Mesothelial cell of epicardium (in vitro differentiated cells): Measurements from ENCODE around the gene WDR88. TPM values are rescaled to one million over a fixed set of nuclear protein-coding genes. Genes with fewer than 3 reads are reported as not detected.
"Not testable (repeated sequence)": the region's sequence is repeated elsewhere in the genome, so short reads cannot be mapped to it uniquely, and the experiment has no call there.

Source experiments
- DNase-seq, 2 experiments: peaks; one replicate each; pipeline ENCODE4 v3.0.0; 2021; ENCODE audit warnings: low spot score in 2 of 2; ENCODE audit not compliant: unreplicated experiment in 2 of 2
- H3K27ac Mint-ChIP-seq: 2 replicates; pipeline ENCODE4 v1.8.0; 2021; ENCODE audit warnings: mixed read lengths
- H3K27me3 Mint-ChIP-seq: 2 replicates; pipeline ENCODE4 v1.8.0; 2021; ENCODE audit warnings: low read depth, mixed read lengths
- H3K36me3 Mint-ChIP-seq: 2 replicates; pipeline ENCODE4 v1.8.0; 2021; ENCODE audit warnings: mixed read lengths
- H3K4me1 Mint-ChIP-seq: 2 replicates; pipeline ENCODE4 v1.8.0; 2021; ENCODE audit warnings: mixed read lengths
- H3K4me3 Mint-ChIP-seq: 2 replicates; pipeline ENCODE4 v1.8.0; 2021; ENCODE audit warnings: mild to moderate bottlenecking, moderate library complexity, mixed read lengths
- H3K9me3 Mint-ChIP-seq: 2 replicates; pipeline ENCODE4 v1.8.0; 2021; ENCODE audit warnings: mixed read lengths
- total RNA-seq: library from RNA; stranded (reverse); gene quantifications from 3 replicates; pipeline ENCODE4 v1.2.1, GENCODE V29; 2021
- TF ChIP-seq, protein P1 (sequence below): fragments of 200-600 bp; sonication (generic); IDR thresholded peaks from one replicate; pipeline ENCODE4 v1.5.0; 2021; ENCODE audit warnings: antibody characterized with exemption; ENCODE audit not compliant: unreplicated experiment

Gene WDR88
- total RNA-seq, 1 donor from 2014 or later = not detected

DNA sequence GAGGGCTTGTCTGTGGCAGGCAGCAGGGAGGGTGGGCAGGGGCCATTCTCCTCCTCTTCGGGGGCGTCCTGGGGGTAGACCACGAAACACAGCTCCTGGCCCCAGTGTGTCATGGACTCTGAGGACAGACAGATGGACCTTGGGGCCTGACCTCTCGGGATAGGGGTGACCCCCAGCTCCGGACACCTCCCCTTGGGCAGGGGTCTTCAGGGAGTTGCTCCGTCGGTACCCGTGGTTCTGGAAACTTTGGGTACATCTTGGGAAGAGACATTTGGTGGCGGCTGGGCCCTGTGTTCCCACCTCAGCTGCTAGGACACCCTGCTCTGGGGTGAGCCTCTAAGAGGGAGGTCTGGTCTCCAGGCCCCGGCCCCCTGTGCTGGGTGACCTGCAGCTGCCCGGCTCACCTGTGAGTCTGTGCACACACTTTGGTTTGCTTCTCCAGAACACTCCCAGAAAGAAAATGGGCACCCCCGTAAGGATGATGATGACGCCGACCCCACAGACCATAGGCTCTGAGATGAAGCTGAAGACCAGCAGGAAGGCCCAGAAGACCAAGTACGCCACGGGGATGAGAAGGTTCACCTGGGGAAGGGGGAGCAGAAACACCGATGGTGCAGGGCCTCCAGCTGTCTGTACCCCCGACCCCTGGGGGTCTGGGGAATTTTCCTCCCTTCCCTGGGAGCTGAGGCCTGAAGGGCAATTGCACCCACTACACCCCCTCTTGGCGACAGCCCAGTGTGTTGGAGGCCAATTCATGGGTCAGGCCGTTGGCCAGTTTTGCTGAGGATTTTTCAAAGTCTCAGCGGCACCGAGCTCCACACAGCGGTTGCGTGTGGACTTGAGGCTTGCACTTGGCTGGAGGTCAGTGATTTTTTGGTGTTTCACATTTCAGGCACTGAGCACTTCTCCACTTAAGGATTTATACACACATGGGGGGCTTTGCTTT, 77.3 kb downstream of the WDR88 start:
- no peaks in the 10 kb centered on the region for H3K4me1 Mint-ChIP-seq
- H3K4me3 Mint-ChIP-seq = no peak overlapping the region
- no peaks in the 10 kb centered on the region for H3K27me3 Mint-ChIP-seq
- TF ChIP-seq, protein P1, sequence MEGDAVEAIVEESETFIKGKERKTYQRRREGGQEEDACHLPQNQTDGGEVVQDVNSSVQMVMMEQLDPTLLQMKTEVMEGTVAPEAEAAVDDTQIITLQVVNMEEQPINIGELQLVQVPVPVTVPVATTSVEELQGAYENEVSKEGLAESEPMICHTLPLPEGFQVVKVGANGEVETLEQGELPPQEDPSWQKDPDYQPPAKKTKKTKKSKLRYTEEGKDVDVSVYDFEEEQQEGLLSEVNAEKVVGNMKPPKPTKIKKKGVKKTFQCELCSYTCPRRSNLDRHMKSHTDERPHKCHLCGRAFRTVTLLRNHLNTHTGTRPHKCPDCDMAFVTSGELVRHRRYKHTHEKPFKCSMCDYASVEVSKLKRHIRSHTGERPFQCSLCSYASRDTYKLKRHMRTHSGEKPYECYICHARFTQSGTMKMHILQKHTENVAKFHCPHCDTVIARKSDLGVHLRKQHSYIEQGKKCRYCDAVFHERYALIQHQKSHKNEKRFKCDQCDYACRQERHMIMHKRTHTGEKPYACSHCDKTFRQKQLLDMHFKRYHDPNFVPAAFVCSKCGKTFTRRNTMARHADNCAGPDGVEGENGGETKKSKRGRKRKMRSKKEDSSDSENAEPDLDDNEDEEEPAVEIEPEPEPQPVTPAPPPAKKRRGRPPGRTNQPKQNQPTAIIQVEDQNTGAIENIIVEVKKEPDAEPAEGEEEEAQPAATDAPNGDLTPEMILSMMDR = no peak
- no peaks in the 10 kb centered on the region for H3K9me3 Mint-ChIP-seq
- no peak for DNase-seq
- no peak overlapping the region for H3K27ac Mint-ChIP-seq
- no peaks in the 10 kb centered on the region for H3K36me3 Mint-ChIP-seq

DNA sequence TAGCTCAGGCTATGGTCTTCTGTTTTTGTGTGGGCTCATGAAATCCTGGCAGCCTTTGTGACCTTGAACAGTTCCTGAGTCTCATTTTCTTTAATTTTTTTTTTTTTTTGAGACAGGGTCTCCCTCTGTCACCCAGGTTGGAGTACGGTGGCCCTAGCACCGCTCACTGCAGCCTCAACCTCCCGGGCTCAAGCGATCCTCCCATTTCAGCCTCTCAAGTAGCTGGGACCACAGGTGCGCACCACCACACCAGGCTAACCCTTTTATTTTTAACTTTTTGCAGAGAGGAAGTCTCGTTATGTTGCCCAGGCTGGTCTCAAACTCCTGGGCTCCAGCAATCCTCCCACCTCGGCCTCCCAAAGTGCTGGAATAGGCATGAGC, 77.9 kb downstream of the WDR88 start:
- not testable (repeated sequence) for H3K36me3 Mint-ChIP-seq, H3K27ac Mint-ChIP-seq, DNase-seq, H3K4me1 Mint-ChIP-seq, H3K4me3 Mint-ChIP-seq, H3K27me3 Mint-ChIP-seq, H3K9me3 Mint-ChIP-seq

DNA sequence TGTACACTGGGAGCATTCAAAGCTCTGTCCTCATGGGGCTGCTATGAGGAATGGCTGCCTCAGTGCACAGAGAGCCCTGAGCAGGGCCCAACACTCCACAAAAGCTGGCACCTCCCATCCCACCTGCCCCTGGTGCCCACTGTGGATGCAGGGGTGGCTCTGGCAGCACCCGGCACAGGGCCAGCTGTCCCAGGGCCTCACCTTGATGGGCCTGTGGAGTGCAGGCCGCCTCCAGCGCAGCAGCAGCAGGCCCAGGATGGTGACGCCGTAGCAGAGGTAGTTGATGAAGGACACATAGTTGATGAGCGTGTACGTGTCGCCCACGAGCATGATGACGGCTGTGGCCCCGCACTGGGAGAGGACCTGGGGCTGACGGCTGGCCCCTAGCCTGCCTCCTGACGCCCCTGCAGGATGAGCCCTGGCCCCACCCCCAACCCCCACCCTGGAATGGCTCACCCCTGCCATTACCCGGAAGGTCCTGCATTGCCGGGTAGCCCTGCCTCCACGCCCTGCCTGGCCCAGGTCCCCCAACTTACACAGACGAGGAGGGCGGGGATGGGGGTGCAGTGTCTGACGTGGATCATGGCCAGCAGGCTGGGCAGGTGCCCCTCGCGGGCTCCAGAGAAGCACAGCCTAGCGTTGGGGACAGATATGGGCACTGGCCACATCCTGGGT, 78.5 kb downstream of the WDR88 start:
- Mint-ChIP-seq H3K27ac (no peak overlapping the region), H3K9me3 (no peaks in the 10 kb centered on the region), H3K4me1 (peaks cover 2% of the 10 kb centered on the region), H3K4me3 (no peak overlapping the region), H3K27me3 (peaks cover 2% of the 10 kb centered on the region), H3K36me3 (no peaks in the 10 kb centered on the region)
- DNase-seq = no peak
- TF ChIP-seq, protein P1 = no peak

DNA sequence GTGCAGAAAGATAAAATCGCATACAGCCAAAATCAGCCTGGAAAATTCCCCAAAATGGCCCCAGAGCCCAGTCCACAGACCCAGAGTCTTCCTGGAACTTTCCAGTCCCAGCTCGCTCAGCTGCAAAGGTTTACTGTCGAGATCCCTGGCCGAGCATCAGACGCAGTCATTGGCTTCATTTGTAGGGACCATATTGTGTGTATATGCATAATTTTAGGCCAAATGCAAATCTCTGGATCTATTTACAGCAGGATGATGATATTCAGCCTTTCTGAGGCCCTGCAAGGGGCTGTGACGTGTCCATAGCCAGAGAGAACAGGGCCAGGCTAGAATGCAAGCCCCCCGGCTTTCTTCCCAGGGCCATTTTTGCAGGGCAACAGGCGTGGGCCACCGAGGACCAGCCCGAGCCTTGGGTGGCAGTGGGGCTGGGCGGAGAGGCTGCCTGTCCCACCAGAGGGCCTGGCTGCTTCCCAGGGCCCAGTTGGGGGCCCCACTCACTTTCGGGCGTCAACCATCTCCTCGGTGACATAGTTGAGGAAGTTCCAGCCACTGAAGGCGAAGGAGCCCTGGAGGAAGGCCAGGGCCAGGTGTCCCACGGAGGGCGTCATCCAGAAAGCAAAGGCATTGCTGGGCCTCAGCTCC, 80.0 kb downstream of the WDR88 start:
- Mint-ChIP-seq H3K27ac (no peak overlapping the region), H3K9me3 (no peaks in the 10 kb centered on the region), H3K36me3 (no peaks in the 10 kb centered on the region), H3K27me3 (peaks cover 2% of the 10 kb centered on the region), H3K4me3 (no peak overlapping the region), H3K4me1 (peaks cover 2% of the 10 kb centered on the region)
- DNase-seq = no peak
- TF ChIP-seq, protein P1 = no peak

DNA sequence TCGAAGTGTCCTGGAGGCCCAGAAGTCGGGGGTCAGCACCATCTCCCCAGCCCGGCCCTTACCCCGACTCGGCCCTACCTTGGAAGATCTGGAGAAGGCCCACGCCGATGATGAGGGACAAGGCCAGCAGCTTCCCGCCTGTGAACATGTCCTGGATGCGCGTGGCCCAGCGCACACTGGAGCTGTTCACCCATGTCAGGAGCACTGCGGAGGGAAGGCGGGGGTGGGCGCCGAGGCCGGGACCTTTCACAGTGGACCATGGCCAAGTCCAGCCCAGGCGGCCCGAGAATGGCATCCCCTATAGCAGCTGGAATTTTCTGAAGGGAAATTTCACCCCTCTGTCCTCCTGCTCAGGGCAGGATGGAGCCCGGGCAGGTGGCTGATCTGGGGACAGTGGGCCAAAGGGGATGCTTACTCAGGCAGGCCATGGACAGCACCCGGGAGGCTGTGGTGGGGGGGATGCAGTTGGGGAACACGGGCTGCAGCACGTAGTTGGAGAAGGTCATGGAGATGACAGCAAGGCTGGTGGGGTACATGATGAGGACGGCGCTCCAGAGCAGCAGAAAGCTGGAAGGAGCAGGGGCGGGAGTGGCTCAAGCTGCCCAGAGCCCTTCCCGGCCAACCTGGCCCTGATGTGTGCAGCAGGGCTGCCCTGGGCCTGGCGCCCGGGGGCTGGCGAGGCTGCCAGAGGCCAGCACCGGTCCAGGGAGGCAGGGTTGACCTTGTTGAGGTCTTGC, 80.7 kb downstream of the WDR88 start:
- TF ChIP-seq, protein P1 = no peak
- H3K4me3 Mint-ChIP-seq = no peak overlapping the region
- DNase-seq = no peak
- no peaks in the 10 kb centered on the region for H3K9me3 Mint-ChIP-seq
- H3K4me1 Mint-ChIP-seq = peaks cover 2% of the 10 kb centered on the region
- peaks cover 2% of the 10 kb centered on the region for H3K27me3 Mint-ChIP-seq
- no peaks in the 10 kb centered on the region for H3K36me3 Mint-ChIP-seq
- H3K27ac Mint-ChIP-seq = no peak overlapping the region
